GM18499 (cell line): Measurements from ENCODE around the gene SARM1.

Source experiments
- ATAC-seq: cut with Tn5 transposase; IDR thresholded peaks from one replicate; pipeline ENCODE4 v1.9.1; 2021; ENCODE audit warnings: moderate number of reproducible peaks; ENCODE audit not compliant: insufficient read depth, unreplicated experiment

The SARM1 gene

DNA sequence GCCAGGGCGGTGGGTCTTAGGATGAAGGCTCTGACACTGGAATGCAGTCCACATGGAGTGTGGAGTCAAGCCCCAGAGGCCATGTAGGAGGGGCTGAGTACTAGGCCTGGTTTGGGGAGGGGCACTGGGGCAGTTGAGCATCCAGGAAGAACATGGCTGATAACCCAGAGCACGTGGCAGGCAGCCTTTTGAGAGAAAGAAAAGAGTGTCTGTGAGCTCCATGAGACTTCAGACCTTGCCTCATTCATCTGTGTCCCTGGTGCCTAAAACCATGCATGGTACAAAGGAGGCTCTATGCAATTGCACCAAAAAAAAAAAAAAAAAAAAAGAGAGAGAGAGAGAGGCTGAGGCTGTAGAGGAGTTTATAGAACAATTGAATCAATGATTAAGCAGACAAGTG is 19.9 kb downstream of the SARM1 start:
- no peak for ATAC-seq

DNA sequence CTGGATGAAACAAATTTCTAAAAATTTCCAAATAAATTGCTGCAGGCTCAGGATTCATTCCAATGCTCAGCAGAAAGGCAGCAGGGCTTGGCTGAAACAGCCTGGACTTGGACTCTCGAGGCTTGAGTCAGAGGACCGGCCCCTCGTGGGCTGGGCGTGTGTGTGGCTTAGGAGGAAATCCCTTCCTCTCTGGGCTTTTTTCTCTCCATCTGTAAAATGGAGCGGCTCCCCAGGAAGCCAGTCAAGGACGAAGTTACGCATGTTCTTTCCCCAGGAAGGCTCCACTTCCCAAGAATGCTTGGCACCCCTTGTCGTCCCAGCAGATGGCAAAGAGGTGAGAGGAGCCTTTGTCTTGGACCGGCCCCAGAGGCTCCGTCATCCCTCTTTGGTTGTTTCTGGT is 21.0 kb downstream of the SARM1 start:
- ATAC-seq = no peak

DNA sequence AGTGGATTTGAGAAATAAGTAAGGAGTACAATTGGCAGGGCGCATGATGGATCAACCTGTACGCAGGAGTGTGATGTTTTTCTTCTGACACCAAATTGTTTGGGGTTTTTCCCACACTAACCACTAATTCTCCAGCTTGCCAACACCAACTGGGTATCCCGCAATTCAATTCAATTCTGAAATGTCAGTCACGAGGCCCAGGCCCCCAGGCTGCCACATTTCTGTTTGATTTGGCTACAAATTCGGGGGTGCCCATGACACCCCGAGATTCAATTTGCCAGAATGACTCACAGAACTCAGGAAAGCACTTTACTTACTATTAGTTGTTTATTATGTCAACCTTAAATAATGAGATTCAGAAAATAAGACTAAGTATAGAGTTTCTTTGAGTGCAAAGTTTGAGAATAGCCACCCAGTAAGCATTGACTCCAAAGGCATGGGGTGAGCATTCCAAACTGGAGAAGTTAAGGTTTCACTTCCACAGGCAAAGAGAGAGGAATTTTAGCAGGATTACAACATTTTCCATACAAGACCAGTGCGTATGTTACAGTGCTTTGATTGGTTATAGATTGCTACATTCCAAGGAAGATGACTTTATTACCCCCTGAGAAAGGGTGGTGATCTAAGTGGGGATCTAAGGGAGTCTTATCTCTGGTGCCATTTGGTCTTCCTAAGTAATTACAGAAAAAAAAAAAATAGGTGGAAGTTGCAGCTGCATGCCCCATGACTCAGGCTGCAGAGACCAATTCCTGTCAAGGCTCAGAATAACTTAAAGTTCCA is 23.0 kb downstream of the SARM1 start:
- ATAC-seq = no peak

DNA sequence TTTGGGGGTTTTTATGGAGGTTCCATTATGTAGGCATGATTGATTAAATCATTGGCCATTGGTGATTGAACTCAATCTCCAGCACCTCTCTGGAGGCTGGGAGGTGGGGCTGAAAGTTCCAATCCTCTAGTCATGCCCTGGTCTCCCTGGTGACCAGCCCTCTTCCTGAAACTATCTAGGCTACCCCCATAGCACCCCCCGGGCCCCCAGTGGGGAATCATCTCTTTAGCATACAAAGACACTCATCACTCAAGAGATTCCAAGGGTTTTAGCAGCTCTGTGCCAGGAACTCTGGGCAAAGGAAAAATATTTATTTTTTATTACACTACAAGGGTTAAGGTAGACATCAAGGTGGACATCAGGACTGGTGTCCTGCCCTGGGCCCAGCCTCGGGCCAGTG is 23.9 kb downstream of the SARM1 start:
- ATAC-seq = no peak

- no peak for ATAC-seq
Measured at GRCh38 chr17:28395968-28396367, 24.5 kb downstream of the SARM1 start.

DNA sequence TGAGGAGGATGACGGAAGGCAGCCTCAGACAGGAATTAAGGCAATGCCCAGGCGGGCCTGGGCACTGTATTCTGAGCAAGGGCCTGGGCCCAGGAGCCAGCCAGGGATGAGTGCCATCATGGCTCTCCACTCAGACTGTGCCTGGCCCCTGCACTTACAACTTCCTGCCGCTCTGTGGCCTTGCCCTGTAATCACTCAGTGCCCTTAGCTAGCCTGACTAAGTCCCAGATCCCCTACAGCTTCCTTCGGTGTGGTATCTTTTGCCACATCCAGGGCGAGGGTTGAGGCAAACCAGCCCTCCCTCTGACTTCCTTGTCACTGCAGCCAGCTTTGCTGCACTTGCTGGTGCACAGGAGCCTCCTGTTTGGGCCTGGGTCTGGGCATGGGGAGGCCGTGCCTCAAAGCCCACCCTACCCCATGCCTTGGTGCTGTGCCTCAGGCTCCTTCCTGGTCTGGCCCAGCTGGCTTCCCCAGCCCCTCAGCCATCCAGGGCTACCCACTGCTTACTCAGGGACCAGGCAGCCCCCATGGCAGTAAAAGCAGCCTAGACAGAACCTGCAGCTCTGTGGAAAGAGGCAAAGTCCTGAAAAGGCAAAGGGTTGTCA is 25.2 kb downstream of the SARM1 start:
- no peak for ATAC-seq

- no peak for ATAC-seq
Measured at GRCh38 chr17:28397275-28397674, 25.8 kb downstream of the SARM1 start.

GRCh38 chr17:28397687-28398279 is 26.3 kb downstream of the SARM1 start:
- no peak for ATAC-seq

DNA sequence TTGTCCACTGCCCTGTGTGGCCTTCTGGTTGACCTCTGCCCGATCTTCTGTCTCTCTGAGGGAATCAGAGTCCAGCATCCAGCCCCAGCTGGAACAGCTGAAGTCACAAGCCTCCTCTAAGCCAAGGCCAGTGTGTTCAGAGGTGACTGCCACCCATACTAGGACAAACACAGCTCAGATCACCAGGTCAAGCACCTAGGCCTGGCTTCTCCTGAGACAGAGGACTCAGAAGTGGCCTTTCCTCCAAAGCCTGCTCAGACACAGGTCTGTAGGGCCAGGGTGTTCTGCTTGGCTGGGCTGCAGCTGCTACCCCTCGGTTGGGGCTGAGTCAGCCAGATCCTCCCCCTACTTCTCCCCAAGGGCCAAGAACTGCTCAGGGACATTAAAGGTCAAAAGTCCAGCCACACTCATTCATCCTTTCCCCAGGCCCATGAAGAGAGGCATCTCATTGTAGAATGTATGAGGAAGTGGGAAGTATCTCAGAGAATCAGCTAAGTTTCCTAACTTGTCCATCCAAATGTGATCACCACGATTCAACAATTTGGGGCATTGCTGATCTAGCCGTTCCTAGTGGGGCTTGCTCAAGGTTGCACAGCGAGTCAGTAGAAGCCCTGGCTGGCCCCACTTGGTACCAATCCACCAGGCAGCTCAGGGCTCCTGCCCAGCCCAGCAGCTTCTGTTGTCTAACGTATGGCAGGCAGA is 26.9 kb downstream of the SARM1 start:
- no peak for ATAC-seq

DNA sequence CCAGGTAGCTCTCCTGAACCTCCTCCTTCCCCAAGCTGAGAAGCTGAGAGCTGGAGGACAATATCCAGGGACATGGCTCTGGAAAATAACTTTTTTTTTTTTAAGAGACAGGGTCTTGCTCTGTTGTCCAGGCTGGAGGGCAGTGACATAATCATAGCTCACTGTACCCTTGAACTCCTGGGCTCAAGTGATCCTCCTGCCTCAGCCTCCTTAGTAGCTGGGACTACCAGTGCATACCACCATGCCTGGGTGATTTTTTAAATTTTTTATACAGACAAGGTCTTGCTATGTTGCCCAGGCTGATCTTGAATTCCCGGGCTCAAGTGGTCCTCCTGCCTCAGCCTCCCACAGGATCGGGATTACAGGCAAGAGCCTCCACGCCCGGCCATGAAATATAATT is 28.3 kb downstream of the SARM1 start:
- no peak for ATAC-seq

DNA sequence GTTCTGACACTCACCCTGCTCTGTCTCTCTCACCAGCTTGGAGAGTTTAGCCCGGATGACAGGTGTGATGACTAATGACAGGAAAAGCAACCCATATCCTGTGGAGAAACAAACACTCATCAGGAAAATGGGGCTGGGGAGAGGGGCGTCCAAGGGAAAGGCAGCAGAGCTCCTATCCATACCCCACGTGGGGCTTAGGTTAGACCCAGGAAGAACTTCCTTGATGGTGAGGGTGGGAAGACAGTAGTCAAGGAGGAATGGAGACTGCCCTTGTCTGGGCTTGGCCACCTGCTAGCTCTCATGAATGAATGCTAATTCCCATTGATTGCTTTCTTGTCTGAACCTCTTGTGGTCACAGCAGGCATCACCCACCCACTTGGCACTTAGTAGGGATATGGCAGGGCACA is 30.7 kb downstream of the SARM1 start:
- ATAC-seq = no peak

DNA sequence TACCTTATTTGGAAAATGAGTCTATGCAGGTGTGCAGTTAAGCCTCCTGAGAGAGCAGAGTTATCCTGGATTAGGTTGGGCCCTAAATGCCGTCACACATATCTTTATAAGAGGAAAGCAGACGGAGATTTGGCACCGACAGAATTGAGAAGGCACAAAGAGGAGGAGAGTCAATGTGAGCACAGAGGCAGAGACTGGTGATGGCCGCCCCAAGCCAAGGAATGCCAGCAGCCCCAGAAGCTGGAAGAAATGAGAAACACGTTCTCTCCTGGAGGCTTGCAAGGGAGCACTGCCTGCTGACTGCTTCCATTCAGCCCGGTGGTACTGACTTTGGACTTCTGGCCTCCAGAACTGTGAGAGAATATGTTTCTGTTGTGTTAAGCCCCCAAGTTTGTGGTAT is 31.4 kb downstream of the SARM1 start:
- no peak for ATAC-seq

- no peak for ATAC-seq
Measured at GRCh38 chr17:28404007-28404406, 32.5 kb downstream of the SARM1 start.

GRCh38 chr17:28404461-28404811 is 32.9 kb downstream of the SARM1 start:
- no peak for ATAC-seq

- no peak for ATAC-seq
Measured at GRCh38 chr17:28404812-28405570, 33.5 kb downstream of the SARM1 start.

GRCh38 chr17:28405632-28406472 is 34.4 kb downstream of the SARM1 start, which contains the start of gene SLC46A1:
TSS of gene SLC46A1 (minus strand) at chr17:28406212. CDS start at chr17:28406114, 98 bp downstream.
- ATAC-seq = no peak

DNA sequence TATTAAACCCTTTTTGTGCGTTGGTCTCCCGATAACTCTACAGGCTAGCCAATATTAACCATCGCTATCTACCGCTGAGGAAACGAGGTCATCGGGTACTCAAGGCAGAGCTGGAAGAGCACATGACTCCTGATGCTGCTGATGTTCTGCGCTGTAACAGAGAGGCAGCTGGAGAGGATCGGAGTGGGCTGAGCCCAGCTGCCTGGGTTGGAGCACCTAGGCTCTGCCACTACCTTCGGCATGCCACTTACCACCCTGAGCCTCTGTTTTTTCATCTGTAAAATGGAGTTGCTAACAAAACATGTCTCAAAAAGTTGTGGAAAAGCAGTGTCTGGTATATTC is 35.0 kb downstream of the SARM1 start:
- ATAC-seq = no peak

- ATAC-seq = no peak
Measured at GRCh38 chr17:28407130-28407973, 35.9 kb downstream of the SARM1 start.

GRCh38 chr17:28407974-28408306 is 36.4 kb downstream of the SARM1 start:
- no peak for ATAC-seq
